Measurements from ENCODE around the gene TOE1.

The TOE1 gene

GRCh38 chr1:45344499-45344898, 4.5 kb downstream of the TOE1 start (continued):
- TF ChIP-seq ZNF639 (tag by site-specific recombination; IDR thresholded peaks at IDR 0.05) (no peak), ZNF302 (tag by site-specific recombination; IDR thresholded peaks at IDR 0.05; ENCODE audit: low read depth) (no peak), ZNF138 (tag by site-specific recombination; IDR thresholded peaks at IDR 0.05; ENCODE audit: borderline replicate concordance) (no peak), ZNF549 (tag by site-specific recombination; IDR thresholded peaks at IDR 0.05) (no peak), ZSCAN5A (tag by site-specific recombination; IDR thresholded peaks at IDR 0.05) (no peak), ZNF404 (tag by site-specific recombination; IDR thresholded peaks at IDR 0.05) (no peak), OVOL3 (tag by site-specific recombination; IDR thresholded peaks at IDR 0.05) (no peak), ZNF837 (tag by site-specific recombination; IDR thresholded peaks at IDR 0.05) (no peak)

GRCh38 chr1:45345014-45345413, 5.0 kb downstream of the TOE1 start:
- no peak for TF ChIP-seq ZNF658 (tag by site-specific recombination; IDR thresholded peaks at IDR 0.05)
- TF ChIP-seq ZNF580 (tag by site-specific recombination; IDR thresholded peaks at IDR 0.05), result no peak
- TF ChIP-seq ZNF280D (tag by site-specific recombination; IDR thresholded peaks at IDR 0.05), result no peak
- TF ChIP-seq ZBTB20 (tag by site-specific recombination; IDR thresholded peaks at IDR 0.05), result no peak
- TF ChIP-seq ZSCAN5A (tag by site-specific recombination; IDR thresholded peaks at IDR 0.05), result no peak
- no peak for TF ChIP-seq ZBTB7A (tag by site-specific recombination; IDR thresholded peaks at IDR 0.05; ENCODE audit: low read depth)
- no peak for TF ChIP-seq ZSCAN23 (tag by site-specific recombination; IDR thresholded peaks at IDR 0.05)
- H3K4me3 ChIP-seq (ENCODE audit: low read depth, low read length), result no peak overlapping the region
- no peak overlapping the region for H3K27ac ChIP-seq (ENCODE audit: extremely low read depth, low read depth, low read length)
- H3K4me1 ChIP-seq (ENCODE audit: control insufficient read depth, insufficient read depth, low read length), result no peaks in the 10 kb centered on the region
- H3K9me3 ChIP-seq (ENCODE audit: control insufficient read depth, insufficient read depth, low read depth, low read length), result no peaks in the 10 kb centered on the region
- ChIA-PET CTCF (interaction anchor here (1.5 to 2.0 kb wide), 2 partner anchors 148 kb away, joined by 4 to 5 read pairs; no protein-coding TSS in a partner anchor), POLR2A (interaction anchor here (0.8 kb wide), 1 partner anchor 146 kb away, joined by 3 read pairs; the partner anchor contains the start of gene TESK2)
- H3K36me3 ChIP-seq (ENCODE audit: control insufficient read depth in 2 of 2, insufficient read depth in 1 of 2, low read length in 2 of 2), result peaks cover 0 to 63% of the 10 kb centered on the region in 2 experiments; a peak in 2 of 3 replicates

GRCh38 chr1:45346473-45346872, 6.5 kb downstream of the TOE1 start:
- ChIA-PET CTCF (interaction anchor here (1.0 to 2.0 kb wide), 2 partner anchors 147 to 154 kb away, joined by 3 to 5 read pairs; no protein-coding TSS in a partner anchor), POLR2A (no interaction called here)
- Histone ChIP-seq H3K4me3 (ENCODE audit: low read depth, low read length) (no peak overlapping the region), H3K27ac (ENCODE audit: extremely low read depth, low read depth, low read length) (no peak overlapping the region), H3K4me1 (ENCODE audit: control insufficient read depth, insufficient read depth, low read length) (no peaks in the 10 kb centered on the region), H3K36me3 (ENCODE audit: control insufficient read depth in 2 of 2, insufficient read depth in 1 of 2, low read length in 2 of 2) (peaks cover 0 to 55% of the 10 kb centered on the region in 2 experiments; a peak in 2 of 3 replicates), H3K9me3 (ENCODE audit: control insufficient read depth, insufficient read depth, low read depth, low read length) (no peaks in the 10 kb centered on the region)
- TF ChIP-seq ZFP69B (tag by site-specific recombination; IDR thresholded peaks at IDR 0.05) (no peak), ZNF10 (tag by site-specific recombination; IDR thresholded peaks at IDR 0.05) (peak; percentile 89), ZNF692 (tag by site-specific recombination; IDR thresholded peaks at IDR 0.05) (no peak), ZNF76 (tag by site-specific recombination; IDR thresholded peaks at IDR 0.05; ENCODE audit: borderline replicate concordance, low read depth) (no peak), ZNF274 (IDR thresholded peaks at IDR 0.05; ENCODE audit: low read length) (no peak), ZNF274 (tag by site-specific recombination; IDR thresholded peaks at IDR 0.05; ENCODE audit: borderline replicate concordance) (no peak), ZBTB10 (tag by site-specific recombination; IDR thresholded peaks at IDR 0.05) (no peak), ZNF433 (tag by site-specific recombination; IDR thresholded peaks at IDR 0.05; ENCODE audit: low read depth) (no peak)

Data from HEK293 (cell line).